ENCODE data around the gene GLIS2.

GLIS2 gene

GRCh38 chr16:4298761-4299522 is 16.9 kb upstream of the GLIS2 start:
- no peak for DNase-seq

GRCh38 chr16:4301177-4301576 is 14.7 kb upstream of the GLIS2 start:
- DNase-seq, result no peak

- no peak for DNase-seq
Measured at GRCh38 chr16:4301968-4302367, 13.9 kb upstream of the GLIS2 start.

GRCh38 chr16:4303973-4304372 is 11.9 kb upstream of the GLIS2 start:
- no peak for DNase-seq

- peak; percentile 48 to 59 for DNase-seq
Measured at GRCh38 chr16:4306470-4307214, 9.2 kb upstream of the GLIS2 start.

GRCh38 chr16:4307215-4308037 is 8.4 kb upstream of the GLIS2 start:
- peak; percentile 96 to 97 for DNase-seq

GRCh38 chr16:4309102-4309832 is 6.6 kb upstream of the GLIS2 start:
- DNase-seq, result no peak

GRCh38 chr16:4309833-4310266 is 6.0 kb upstream of the GLIS2 start:
- peak; percentile 69 to 78 for DNase-seq

GRCh38 chr16:4313563-4314531 is 2.0 kb upstream of the GLIS2 start:
- no peak for DNase-seq

- DNase-seq, result peak in 1 of 2 experiments; percentile 46
Measured at GRCh38 chr16:4314532-4315185, 1.2 kb upstream of the GLIS2 start.

GRCh38 chr16:4316108-4316863 is 419 bp downstream of the GLIS2 start:
- DNase-seq, result no peak

GRCh38 chr16:4316864-4317531 is 1.1 kb downstream of the GLIS2 start:
- DNase-seq, result no peak

GRCh38 chr16:4317532-4318450 is 1.9 kb downstream of the GLIS2 start:
- no peak for DNase-seq

- no peak for DNase-seq
Measured at GRCh38 chr16:4318451-4318910, 2.6 kb downstream of the GLIS2 start.

GRCh38 chr16:4318967-4319366 is 3.1 kb downstream of the GLIS2 start:
- DNase-seq, result no peak

GRCh38 chr16:4319454-4320421 is 3.9 kb downstream of the GLIS2 start:
- DNase-seq, result peak; percentile 76 to 81

GRCh38 chr16:4320571-4321137 is 4.8 kb downstream of the GLIS2 start:
- no peak for DNase-seq
